IMR-90 (cell line): Measurements from ENCODE around the gene SERPINA3.

ENCODE experiments used
- CHD1 ChIP-seq: IDR thresholded peaks from 2 replicates; pipeline ENCODE4 v1.6.1; 2012; ENCODE audit warnings: low read depth, low read length, improper control_type of control experiment
- FOS ChIP-seq: fragments of 150-350 bp; IDR thresholded peaks from 2 replicates; pipeline ENCODE4 v1.6.1; 2016; ENCODE audit warnings: low read depth, low read length
- MXI1 ChIP-seq: IDR thresholded peaks from 2 replicates; pipeline ENCODE4 v1.6.1; 2012; ENCODE audit warnings: low read depth, mild to moderate bottlenecking, low read length, moderate library complexity, borderline replicate concordance
- POLR2A ChIP-seq: IDR thresholded peaks from 2 replicates; pipeline ENCODE4 v1.6.1; 2012; ENCODE audit warnings: mild to moderate bottlenecking, low read depth, low read length
- RCOR1 ChIP-seq: IDR thresholded peaks from 2 replicates; pipeline ENCODE4 v1.6.1; 2012; ENCODE audit warnings: mild to moderate bottlenecking, low read length, improper control_type of control experiment; ENCODE audit not compliant: insufficient replicate concordance
- RFX5 ChIP-seq: IDR thresholded peaks from 2 replicates; pipeline ENCODE4 v1.8.0; 2012; ENCODE audit warnings: low read depth, mild to moderate bottlenecking, low read length, moderate library complexity
- TF ChIP-seq, protein P1 (sequence below): conservative IDR thresholded peaks from 2 replicates; pipeline ENCODE4 v1.5.1; 2012; ENCODE audit warnings: mild to moderate bottlenecking, low read depth, low read length, improper control_type of control experiment
- TF ChIP-seq, protein P2 (sequence below): fragments of 150-350 bp; IDR thresholded peaks from 2 replicates; pipeline ENCODE4 v1.6.1; 2016; ENCODE audit warnings: low read depth, mild to moderate bottlenecking, low read length, moderate library complexity, borderline replicate concordance

DNA sequence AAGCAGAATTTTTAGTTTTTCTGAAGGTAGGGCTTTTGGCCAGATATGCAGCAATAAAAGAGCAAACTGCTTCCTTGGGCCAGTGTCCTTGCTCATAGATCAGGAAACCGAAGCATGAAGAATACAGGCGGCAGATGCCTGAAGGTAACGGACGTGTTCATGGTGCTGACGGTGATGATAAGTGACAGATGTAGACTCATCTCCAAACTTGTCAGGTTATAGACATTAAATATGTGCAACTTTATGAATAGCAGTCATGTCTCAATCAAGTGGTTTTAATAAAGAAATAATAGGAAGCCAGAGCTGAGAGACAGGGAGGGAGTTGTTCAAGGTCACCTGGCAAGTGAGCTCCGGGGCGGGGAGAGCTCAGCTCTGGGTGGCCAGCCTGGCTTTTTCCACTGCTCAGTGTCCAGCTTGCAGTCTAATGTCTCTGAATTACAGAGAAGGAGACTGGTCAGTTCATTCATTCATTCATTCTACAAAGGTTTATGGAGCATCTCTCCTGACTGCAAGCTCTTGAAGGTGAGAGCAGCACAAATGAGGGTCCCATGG, 29.9 kb upstream of the SERPINA3 start:
- no peak for TF ChIP-seq POLR2A
- no peak for TF ChIP-seq MXI1
- TF ChIP-seq, protein P1, sequence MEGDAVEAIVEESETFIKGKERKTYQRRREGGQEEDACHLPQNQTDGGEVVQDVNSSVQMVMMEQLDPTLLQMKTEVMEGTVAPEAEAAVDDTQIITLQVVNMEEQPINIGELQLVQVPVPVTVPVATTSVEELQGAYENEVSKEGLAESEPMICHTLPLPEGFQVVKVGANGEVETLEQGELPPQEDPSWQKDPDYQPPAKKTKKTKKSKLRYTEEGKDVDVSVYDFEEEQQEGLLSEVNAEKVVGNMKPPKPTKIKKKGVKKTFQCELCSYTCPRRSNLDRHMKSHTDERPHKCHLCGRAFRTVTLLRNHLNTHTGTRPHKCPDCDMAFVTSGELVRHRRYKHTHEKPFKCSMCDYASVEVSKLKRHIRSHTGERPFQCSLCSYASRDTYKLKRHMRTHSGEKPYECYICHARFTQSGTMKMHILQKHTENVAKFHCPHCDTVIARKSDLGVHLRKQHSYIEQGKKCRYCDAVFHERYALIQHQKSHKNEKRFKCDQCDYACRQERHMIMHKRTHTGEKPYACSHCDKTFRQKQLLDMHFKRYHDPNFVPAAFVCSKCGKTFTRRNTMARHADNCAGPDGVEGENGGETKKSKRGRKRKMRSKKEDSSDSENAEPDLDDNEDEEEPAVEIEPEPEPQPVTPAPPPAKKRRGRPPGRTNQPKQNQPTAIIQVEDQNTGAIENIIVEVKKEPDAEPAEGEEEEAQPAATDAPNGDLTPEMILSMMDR: no peak
- no peak for TF ChIP-seq FOS
- no peak for TF ChIP-seq RCOR1
- no peak for TF ChIP-seq CHD1
- TF ChIP-seq, protein P2, sequence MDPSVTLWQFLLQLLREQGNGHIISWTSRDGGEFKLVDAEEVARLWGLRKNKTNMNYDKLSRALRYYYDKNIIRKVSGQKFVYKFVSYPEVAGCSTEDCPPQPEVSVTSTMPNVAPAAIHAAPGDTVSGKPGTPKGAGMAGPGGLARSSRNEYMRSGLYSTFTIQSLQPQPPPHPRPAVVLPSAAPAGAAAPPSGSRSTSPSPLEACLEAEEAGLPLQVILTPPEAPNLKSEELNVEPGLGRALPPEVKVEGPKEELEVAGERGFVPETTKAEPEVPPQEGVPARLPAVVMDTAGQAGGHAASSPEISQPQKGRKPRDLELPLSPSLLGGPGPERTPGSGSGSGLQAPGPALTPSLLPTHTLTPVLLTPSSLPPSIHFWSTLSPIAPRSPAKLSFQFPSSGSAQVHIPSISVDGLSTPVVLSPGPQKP: no peak
- TF ChIP-seq RFX5: no peak
